HepG2 (cell line): ENCODE measurements around the gene ZFAND4. TPM values are rescaled to one million over a fixed set of nuclear protein-coding genes. Genes with fewer than 3 reads are reported as not detected.

Source experiments
- BRD4 ChIP-seq: sonication (generic); formaldehyde crosslinking; IDR thresholded peaks from 2 replicates; pipeline ENCODE4 v1.4.0; 2020; ENCODE audit warnings: missing genetic modification reagents
- CREM ChIP-seq, 2 experiments: sonication (generic) in 1 of 2; formaldehyde crosslinking in 1 of 2; IDR thresholded peaks; 2 replicates each; pipeline versions ENCODE4 v1.4.0 to v1.6.1; 2016 to 2020; ENCODE audit warnings: antibody characterized with exemption in 1 of 2, mild to moderate bottlenecking in 1 of 2, missing genetic modification reagents in 1 of 2
- E2F2 ChIP-seq: sonication (generic); formaldehyde crosslinking; IDR thresholded peaks from 2 replicates; pipeline ENCODE4 v1.4.0; 2020; ENCODE audit warnings: missing genetic modification reagents, borderline replicate concordance
- EZH2 ChIP-seq: conservative IDR thresholded peaks from 2 replicates; pipeline ENCODE4 v1.6.1; 2012; ENCODE audit warnings: mild to moderate bottlenecking, low read depth, low read length, moderate library complexity
- FOXC1 ChIP-seq: sonication (generic); formaldehyde crosslinking; IDR thresholded peaks from 2 replicates; pipeline ENCODE4 v1.8.0; 2022; ENCODE audit warnings: mild to moderate bottlenecking, missing genetic modification reagents, borderline replicate concordance
- HNF4A ChIP-seq: sonication (generic); formaldehyde crosslinking; IDR thresholded peaks from 2 replicates; pipeline ENCODE4 v1.4.0; 2020; ENCODE audit warnings: missing genetic modification reagents
- HNRNPH1 ChIP-seq: fragments of 200-400 bp; formaldehyde crosslinking; optimal IDR thresholded peaks from 2 replicates; pipeline ENCODE3; 2017; ENCODE audit warnings: mild to moderate bottlenecking, low read depth, low read length
- LCORL ChIP-seq, 2 experiments: fragments of 450-650 bp in 1 of 2; sonication (generic) in 1 of 2; formaldehyde crosslinking in 1 of 2; IDR thresholded peaks; 2 replicates each; pipeline versions ENCODE4 v1.5.0 to v1.6.1; 2017 to 2020; ENCODE audit warnings: antibody characterized with exemption in 1 of 2, missing genetic modification reagents in 1 of 2
- MAFF ChIP-seq: IDR thresholded peaks from 2 replicates; pipeline ENCODE4 v1.6.1; 2011; ENCODE audit warnings: low read depth, low read length, improper control_type of control experiment
- THAP11 ChIP-seq: IDR thresholded peaks from 2 replicates; pipeline ENCODE4 v1.6.1; 2016; ENCODE audit warnings: missing biosample characterization, missing genetic modification reagents
- ZBTB25 ChIP-seq: IDR thresholded peaks from 2 replicates; pipeline ENCODE4 v1.6.1; 2018; ENCODE audit warnings: missing genetic modification reagents
- ZNF20 ChIP-seq: sonication (generic); formaldehyde crosslinking; IDR thresholded peaks from 2 replicates; pipeline ENCODE4 v1.4.0; 2020; ENCODE audit warnings: mild to moderate bottlenecking, moderate library complexity, missing genetic modification reagents
- ZNF558 ChIP-seq: sonication (generic); formaldehyde crosslinking; IDR thresholded peaks from 2 replicates; pipeline ENCODE4 v1.9.0; 2022; ENCODE audit warnings: mild to moderate bottlenecking, missing genetic modification reagents, borderline replicate concordance
- ZNF615 ChIP-seq: sonication (generic); formaldehyde crosslinking; IDR thresholded peaks from 2 replicates; pipeline ENCODE4 v1.5.0; 2020; ENCODE audit warnings: mild to moderate bottlenecking, missing genetic modification reagents, borderline replicate concordance
- ZNF737 ChIP-seq: sonication (generic); formaldehyde crosslinking; IDR thresholded peaks from 2 replicates; pipeline ENCODE4 v1.5.0; 2020; ENCODE audit warnings: missing genetic modification reagents, mild to moderate bottlenecking, borderline replicate concordance
- ZSCAN9 ChIP-seq: IDR thresholded peaks from 2 replicates; pipeline ENCODE4 v1.6.1; 2016; ENCODE audit warnings: borderline replicate concordance
- polyA plus RNA-seq, 8 experiments: library from polyadenylated mRNA; depleted of rRNA in 3 of 8; stranded (reverse) in 7 of 8; unstranded in 1 of 8; fragments of >200 nt; fragmentation: Illumina TruSeq in 4 of 8; extraction: Trizol in 4 of 8; gene quantifications; 2 replicates each; pipeline versions ENCODE4 v1.2.1 to v1.2.3, GENCODE V29; 2011 to 2016; ENCODE audit warnings: low read depth in 4 of 8, missing spikeins in 1 of 8, mixed read lengths in 1 of 8; ENCODE audit not compliant: insufficient read depth in 1 of 8
- total RNA-seq, 5 experiments: library from RNA; depleted of rRNA; stranded (reverse); fragments of >200 nt; fragmentation: Illumina TruSeq; extraction: Trizol; gene quantifications; 2 replicates each; pipeline ENCODE4 v1.2.3, GENCODE V29; 2016; ENCODE audit warnings: low read depth in 1 of 5
- TF ChIP-seq, protein P1 (sequence below): sonication (generic); formaldehyde crosslinking; IDR thresholded peaks from 2 replicates; pipeline ENCODE4 v1.5.0; 2020; ENCODE audit warnings: mild to moderate bottlenecking, missing genetic modification reagents
- TF ChIP-seq, protein P2 (sequence below): sonication (generic); formaldehyde crosslinking; IDR thresholded peaks from 2 replicates; pipeline ENCODE4 v1.4.0; 2020; ENCODE audit warnings: missing genetic modification reagents

Gene ZFAND4
- total and polyA plus RNA-seq, 2 of the 13 experiments (the other 11 are each of a cell fraction or from before 2014, with no cell fraction given) = 2.9 to 9.2 TPM

DNA sequence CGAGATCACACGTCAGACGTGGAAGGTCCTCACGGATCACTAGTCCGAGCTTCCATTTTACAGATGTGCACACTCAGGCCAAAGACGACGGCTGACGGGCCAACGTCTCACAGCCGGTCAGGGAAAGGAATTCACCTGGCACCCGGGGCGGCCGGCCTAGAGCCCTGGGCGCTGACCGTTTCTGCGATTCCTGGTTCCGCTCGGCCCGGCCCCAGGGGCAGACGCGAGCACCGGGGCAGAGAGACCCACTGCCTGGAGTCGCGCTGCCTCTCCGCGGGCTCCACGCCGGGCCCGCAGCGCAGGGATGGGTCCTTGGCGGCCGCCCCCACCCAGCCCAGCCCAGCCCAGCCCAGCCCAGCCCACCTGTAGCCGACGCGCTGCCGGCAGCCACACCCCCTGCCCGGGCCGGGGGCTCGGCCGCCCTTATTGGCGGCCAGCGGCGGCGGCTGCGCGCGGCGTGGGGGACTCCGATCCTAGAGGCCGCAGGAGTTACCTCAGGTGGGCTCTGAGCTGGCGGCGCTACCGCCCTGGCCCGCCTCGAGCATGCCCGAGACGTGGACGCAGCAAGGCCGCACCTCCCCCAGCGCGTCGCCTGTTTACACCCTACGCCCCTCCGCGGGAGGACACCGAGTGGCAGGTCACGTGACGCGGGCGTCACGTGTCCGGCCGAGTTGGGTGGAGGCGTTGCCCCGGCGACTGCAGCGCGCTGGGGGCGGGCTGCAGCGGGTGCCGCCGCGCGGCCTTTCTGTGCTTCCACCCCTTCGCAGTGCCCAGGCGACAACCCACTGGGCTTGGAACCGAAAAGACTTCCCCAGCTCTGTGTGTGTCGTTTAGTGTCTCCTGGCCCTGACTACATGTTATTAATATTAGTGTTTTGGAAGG is 78.1 kb downstream of the ZFAND4 start (continued):
- peak; percentile 46; the same call in 1 of the 2 replicates for TF ChIP-seq HNF4A
- TF ChIP-seq ZNF737 (CRISPR knock-in tag) = no peak
- TF ChIP-seq ZNF615 (CRISPR knock-in tag) = no peak
- TF ChIP-seq THAP11 = peak; percentile 91
- peak; percentile 83 for TF ChIP-seq BRD4
- TF ChIP-seq, protein P1, sequence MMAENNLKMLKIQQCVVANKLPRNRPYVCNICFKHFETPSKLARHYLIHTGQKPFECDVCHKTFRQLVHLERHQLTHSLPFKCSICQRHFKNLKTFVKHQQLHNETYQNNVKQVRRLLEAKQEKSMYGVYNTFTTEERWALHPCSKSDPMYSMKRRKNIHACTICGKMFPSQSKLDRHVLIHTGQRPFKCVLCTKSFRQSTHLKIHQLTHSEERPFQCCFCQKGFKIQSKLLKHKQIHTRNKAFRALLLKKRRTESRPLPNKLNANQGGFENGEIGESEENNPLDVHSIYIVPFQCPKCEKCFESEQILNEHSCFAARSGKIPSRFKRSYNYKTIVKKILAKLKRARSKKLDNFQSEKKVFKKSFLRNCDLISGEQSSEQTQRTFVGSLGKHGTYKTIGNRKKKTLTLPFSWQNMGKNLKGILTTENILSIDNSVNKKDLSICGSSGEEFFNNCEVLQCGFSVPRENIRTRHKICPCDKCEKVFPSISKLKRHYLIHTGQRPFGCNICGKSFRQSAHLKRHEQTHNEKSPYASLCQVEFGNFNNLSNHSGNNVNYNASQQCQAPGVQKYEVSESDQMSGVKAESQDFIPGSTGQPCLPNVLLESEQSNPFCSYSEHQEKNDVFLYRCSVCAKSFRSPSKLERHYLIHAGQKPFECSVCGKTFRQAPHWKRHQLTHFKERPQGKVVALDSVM (CRISPR knock-in tag) = peak; percentile 41; the same call in 1 of the 2 replicates
- peak; percentile 55; the same call in 1 of the 2 replicates for TF ChIP-seq ZNF558
- TF ChIP-seq HNRNPH1 = no peak
- TF ChIP-seq CREM (IDR thresholded peaks at IDR 0.05) = 0 out of 2 replicates have a peak, but pooled peaks have one; percentile 23
- TF ChIP-seq CREM (CRISPR knock-in tag; IDR thresholded peaks at IDR 0.05) = no peak
- TF ChIP-seq FOXC1 (CRISPR knock-in tag) = no peak
- TF ChIP-seq EZH2 = no peak
- peak; percentile 89; the same call in 1 of the 2 replicates for TF ChIP-seq ZBTB25 (CRISPR knock-in tag)
- TF ChIP-seq, protein P2, sequence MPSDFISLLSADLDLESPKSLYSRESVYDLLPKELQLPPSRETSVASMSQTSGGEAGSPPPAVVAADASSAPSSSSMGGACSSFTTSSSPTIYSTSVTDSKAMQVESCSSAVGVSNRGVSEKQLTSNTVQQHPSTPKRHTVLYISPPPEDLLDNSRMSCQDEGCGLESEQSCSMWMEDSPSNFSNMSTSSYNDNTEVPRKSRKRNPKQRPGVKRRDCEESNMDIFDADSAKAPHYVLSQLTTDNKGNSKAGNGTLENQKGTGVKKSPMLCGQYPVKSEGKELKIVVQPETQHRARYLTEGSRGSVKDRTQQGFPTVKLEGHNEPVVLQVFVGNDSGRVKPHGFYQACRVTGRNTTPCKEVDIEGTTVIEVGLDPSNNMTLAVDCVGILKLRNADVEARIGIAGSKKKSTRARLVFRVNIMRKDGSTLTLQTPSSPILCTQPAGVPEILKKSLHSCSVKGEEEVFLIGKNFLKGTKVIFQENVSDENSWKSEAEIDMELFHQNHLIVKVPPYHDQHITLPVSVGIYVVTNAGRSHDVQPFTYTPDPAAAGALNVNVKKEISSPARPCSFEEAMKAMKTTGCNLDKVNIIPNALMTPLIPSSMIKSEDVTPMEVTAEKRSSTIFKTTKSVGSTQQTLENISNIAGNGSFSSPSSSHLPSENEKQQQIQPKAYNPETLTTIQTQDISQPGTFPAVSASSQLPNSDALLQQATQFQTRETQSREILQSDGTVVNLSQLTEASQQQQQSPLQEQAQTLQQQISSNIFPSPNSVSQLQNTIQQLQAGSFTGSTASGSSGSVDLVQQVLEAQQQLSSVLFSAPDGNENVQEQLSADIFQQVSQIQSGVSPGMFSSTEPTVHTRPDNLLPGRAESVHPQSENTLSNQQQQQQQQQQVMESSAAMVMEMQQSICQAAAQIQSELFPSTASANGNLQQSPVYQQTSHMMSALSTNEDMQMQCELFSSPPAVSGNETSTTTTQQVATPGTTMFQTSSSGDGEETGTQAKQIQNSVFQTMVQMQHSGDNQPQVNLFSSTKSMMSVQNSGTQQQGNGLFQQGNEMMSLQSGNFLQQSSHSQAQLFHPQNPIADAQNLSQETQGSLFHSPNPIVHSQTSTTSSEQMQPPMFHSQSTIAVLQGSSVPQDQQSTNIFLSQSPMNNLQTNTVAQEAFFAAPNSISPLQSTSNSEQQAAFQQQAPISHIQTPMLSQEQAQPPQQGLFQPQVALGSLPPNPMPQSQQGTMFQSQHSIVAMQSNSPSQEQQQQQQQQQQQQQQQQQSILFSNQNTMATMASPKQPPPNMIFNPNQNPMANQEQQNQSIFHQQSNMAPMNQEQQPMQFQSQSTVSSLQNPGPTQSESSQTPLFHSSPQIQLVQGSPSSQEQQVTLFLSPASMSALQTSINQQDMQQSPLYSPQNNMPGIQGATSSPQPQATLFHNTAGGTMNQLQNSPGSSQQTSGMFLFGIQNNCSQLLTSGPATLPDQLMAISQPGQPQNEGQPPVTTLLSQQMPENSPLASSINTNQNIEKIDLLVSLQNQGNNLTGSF = peak; percentile 64
- TF ChIP-seq MAFF = no peak
- 0 out of 2 replicates have a peak, but pooled peaks have one; percentile 45 for TF ChIP-seq ZNF20
- TF ChIP-seq ZSCAN9 (CRISPR knock-in tag) = peak; percentile 69; the same call in 1 of the 2 replicates
- TF ChIP-seq E2F2 (CRISPR knock-in tag) = no peak
- no peak for TF ChIP-seq LCORL (IDR thresholded peaks at IDR 0.05)
- TF ChIP-seq LCORL (CRISPR knock-in tag; IDR thresholded peaks at IDR 0.05) = no peak
